Measurements from ENCODE around the gene NUP210.

The NUP210 gene

DNA sequence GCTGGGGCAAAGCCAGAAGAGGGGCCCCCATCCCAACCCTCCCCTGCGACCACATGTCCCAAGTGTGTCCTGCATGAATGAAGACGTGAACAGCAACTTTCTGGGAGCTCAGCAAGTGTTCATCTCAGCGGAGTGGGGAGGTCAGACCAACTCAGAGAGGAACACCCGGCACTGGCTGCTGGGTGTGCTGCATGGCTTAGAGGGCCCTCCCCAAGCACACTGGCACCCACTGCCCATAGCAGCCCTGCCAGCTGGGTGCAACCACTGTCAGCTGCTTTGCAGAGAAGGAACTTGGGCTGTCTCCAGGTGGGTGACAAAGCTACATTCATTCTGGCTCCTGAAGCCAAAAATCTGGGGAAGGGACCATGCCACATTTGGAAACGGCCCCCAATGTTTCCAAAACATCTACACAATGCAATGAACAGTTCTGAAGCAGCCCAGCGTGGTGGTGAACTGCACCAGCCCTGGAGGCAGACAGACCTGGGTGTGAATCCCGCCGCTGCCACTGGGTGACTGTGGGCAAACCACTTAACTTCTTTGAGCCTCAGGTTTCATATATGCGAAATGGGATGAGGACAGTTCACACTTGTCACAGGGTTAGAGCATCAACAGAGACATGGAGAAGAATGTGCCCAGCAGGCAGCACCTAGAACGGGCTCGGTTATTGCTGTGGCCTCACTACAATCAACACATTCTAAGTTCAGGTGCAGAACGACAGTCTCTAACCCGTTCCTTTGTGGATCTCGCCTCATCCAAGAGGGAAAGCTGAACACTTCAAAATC lies 145.4 kb downstream of the NUP210 start:
- in situ Hi-C loops (cut with HindIII; ENCODE audit: low pct_ligation_motif_present, low sequenced_read_pairs) = no loop called here
- no peaks in the 10 kb centered on the region for H3K36me3 ChIP-seq (replicated peaks)
- H3K27ac ChIP-seq = no peak overlapping the region
- DNase-seq = no peak
- H3K27me3 ChIP-seq (replicated peaks) = peaks cover 3% of the 10 kb centered on the region
- no peak for TF ChIP-seq CTCF (IDR thresholded peaks at IDR 0.05; ENCODE audit: low read depth, low read length, missing control alignments)
- H3K4me3 ChIP-seq (ENCODE audit: low read depth, low read length) = no peak overlapping the region

- H3K36me3 ChIP-seq (replicated peaks) = no peaks in the 10 kb centered on the region
- in situ Hi-C loops (cut with HindIII; ENCODE audit: low pct_ligation_motif_present, low sequenced_read_pairs) = no loop called here
- TF ChIP-seq CTCF (IDR thresholded peaks at IDR 0.05; ENCODE audit: low read depth, low read length, missing control alignments) = no peak
- H3K27me3 ChIP-seq (replicated peaks) = peaks cover 3% of the 10 kb centered on the region
- H3K27ac ChIP-seq = no peak overlapping the region
- H3K4me3 ChIP-seq (ENCODE audit: low read depth, low read length) = no peak overlapping the region
- DNase-seq = no peak
Measured at GRCh38 chr3:13274125-13274524, 146.0 kb downstream of the NUP210 start.

DNA sequence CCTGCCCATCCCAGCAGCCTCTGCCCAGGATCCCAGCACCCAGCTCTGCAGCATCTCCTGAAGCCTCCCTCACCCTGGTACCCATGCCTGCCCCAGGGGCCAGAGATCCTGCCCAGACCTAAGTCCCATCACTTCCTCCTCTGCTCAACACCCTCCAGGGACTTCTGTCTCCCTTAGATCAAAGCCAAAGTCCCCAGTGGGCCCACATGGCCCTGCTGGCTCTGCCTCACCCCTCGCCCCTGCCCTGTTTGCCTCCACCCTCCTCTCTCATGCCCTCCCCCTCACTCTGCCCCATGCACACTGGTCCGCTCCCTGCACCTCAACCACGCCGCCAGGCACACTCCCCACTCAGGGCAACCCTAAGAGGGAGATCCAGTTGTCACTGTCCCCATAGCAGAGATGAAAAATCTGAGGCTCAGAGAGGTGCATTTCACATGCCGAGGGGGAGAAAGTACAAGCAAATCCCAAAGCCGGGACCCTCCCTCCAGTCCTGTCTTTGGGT lies 146.5 kb downstream of the NUP210 start:
- in situ Hi-C loops (cut with HindIII; ENCODE audit: low pct_ligation_motif_present, low sequenced_read_pairs) = no loop called here
- Histone ChIP-seq H3K36me3 (replicated peaks) (no peaks in the 10 kb centered on the region), H3K27ac (no peak overlapping the region), H3K4me3 (ENCODE audit: low read depth, low read length) (no peak overlapping the region), H3K27me3 (replicated peaks) (peaks cover 3% of the 10 kb centered on the region)
- TF ChIP-seq CTCF (IDR thresholded peaks at IDR 0.05; ENCODE audit: low read depth, low read length, missing control alignments) = no peak
- no peak for DNase-seq

- peaks cover 3% of the 10 kb centered on the region for H3K27me3 ChIP-seq (replicated peaks)
- no peaks in the 10 kb centered on the region for H3K36me3 ChIP-seq (replicated peaks)
- no peak overlapping the region for H3K4me3 ChIP-seq (ENCODE audit: low read depth, low read length)
- in situ Hi-C loops (cut with HindIII; ENCODE audit: low pct_ligation_motif_present, low sequenced_read_pairs) = no loop called here
- no peak overlapping the region for H3K27ac ChIP-seq
- no peak for DNase-seq
- TF ChIP-seq CTCF (IDR thresholded peaks at IDR 0.05; ENCODE audit: low read depth, low read length, missing control alignments) = no peak
Measured at GRCh38 chr3:13272831-13273603, 147.1 kb downstream of the NUP210 start.

DNA sequence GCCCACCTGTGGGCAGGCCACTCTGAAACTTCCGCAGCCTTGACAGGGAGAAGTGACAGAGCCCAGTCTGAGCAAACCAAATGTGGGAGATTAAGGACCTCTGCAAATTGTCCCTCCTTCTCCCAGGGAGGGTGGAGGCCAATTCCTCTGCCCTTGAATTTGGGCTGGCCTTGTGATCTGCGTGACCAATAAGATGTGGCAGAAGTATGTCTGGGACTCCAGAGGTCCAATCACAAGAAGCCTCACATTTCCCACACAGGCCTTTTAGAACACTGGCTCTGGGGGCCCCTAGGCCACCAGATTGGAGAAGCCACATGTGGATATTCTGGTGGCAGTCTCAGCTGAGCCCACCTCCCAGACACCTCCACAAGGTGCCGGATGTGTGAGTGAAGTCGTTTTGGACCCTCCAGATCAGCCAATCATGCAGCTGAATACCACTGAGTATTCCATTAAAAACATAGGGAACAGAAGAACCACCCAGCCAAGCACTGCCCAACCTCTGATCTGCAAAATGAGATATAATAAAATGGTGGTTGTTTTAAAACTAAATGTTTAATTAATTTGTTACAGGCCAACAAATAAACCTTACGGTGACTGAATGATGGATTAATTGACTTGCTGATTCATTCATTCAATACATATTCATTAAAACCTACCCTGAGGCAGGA lies 150.3 kb downstream of the NUP210 start:
- no peak for TF ChIP-seq CTCF (IDR thresholded peaks at IDR 0.05; ENCODE audit: low read depth, low read length, missing control alignments)
- Histone ChIP-seq H3K4me3 (ENCODE audit: low read depth, low read length) (no peak overlapping the region), H3K27me3 (replicated peaks) (no peaks in the 10 kb centered on the region), H3K36me3 (replicated peaks) (no peaks in the 10 kb centered on the region), H3K27ac (no peak overlapping the region)
- in situ Hi-C loops (cut with HindIII; ENCODE audit: low pct_ligation_motif_present, low sequenced_read_pairs) = no loop called here
- no peak for DNase-seq

Data from brain microvascular endothelial cell (primary cell).